Right cardiac atrium (tissue), 5 donors: ENCODE measurements around the gene UST. TPM values are rescaled to one million over a fixed set of nuclear protein-coding genes. Genes with fewer than 3 reads are reported as not detected.

Source experiments
- ATAC-seq, 2 donors: fragments of 200-7000 bp; cut with Tn5 transposase; one replicate each; pipeline versions ENCODE4 v1.8.0 to v1.9.1; 2020; ENCODE audit warnings: moderate library complexity in 2 of 2, mild to moderate bottlenecking in 1 of 2
- DNase-seq, 3 donors: peaks; one replicate each; pipeline ENCODE4 v3.0.0-alpha.2; 2020
- H3K27ac ChIP-seq: one replicate; pipeline ENCODE4 v1.5.1; 2013; ENCODE audit warnings: mild to moderate bottlenecking, low read length, control low read depth, moderate library complexity
- H3K27me3 ChIP-seq: one replicate; pipeline ENCODE4 v1.6.1; 2013; ENCODE audit not compliant: control insufficient read depth, insufficient read depth
- H3K4me1 ChIP-seq: one replicate; pipeline ENCODE4 v1.6.1; 2013; ENCODE audit warnings: low read length; ENCODE audit not compliant: control insufficient read depth, insufficient read depth
- H3K4me3 ChIP-seq: one replicate; pipeline ENCODE4 v1.5.1; 2013; ENCODE audit warnings: low read length, control low read depth
- H3K9me3 ChIP-seq: one replicate; pipeline ENCODE4 v1.6.1; 2013; ENCODE audit warnings: low read length; ENCODE audit not compliant: control insufficient read depth
- WGBS: extraction: QIAGEN DNeasy Blood & Tissue Kit; methylation state at CpG from one replicate; pipeline ENCODE4 v1.1.7; 2013; 5-methylcytosine and 5-hydroxymethylcytosine counted together
- intact Hi-C, 4 donors: fragments of 100-400 bp; cut with DNase I; formaldehyde crosslinking; loops; one replicate each; pipeline versions ENCODE4 v1.11.0 to v1.14.0; 2022 to 2023
- polyA plus RNA-seq: library from polyadenylated mRNA; stranded (reverse); fragments of 200-250 nt; gene quantifications from one replicate; pipeline ENCODE4 v1.2.3, GENCODE V29; 2013
- total RNA-seq, 4 donors: library from RNA; stranded (reverse); fragmentation: NEBNext Ultra II Directional; extraction: Animal tissue kit (Norgen Biotek cat#: 25700); gene quantifications; one replicate each; pipeline ENCODE4 v1.2.1, GENCODE V29; 2021
- donor health status: healthy with polysubstance abuse.
- donor health status: DM: no; HTN: yes; CAD: no.
- donor health status: DM: no; HTN: no; CAD: no.
- donor health status: DM: no; HTN: yes; CAD: no; lungs with severe emphysema.
- donor health status: DM: yes; HTN: yes; CAD: no.

Gene UST
- total and polyA plus RNA-seq, 5 donors: 4.4 to 5.9 (median 5.1) TPM

DNA sequence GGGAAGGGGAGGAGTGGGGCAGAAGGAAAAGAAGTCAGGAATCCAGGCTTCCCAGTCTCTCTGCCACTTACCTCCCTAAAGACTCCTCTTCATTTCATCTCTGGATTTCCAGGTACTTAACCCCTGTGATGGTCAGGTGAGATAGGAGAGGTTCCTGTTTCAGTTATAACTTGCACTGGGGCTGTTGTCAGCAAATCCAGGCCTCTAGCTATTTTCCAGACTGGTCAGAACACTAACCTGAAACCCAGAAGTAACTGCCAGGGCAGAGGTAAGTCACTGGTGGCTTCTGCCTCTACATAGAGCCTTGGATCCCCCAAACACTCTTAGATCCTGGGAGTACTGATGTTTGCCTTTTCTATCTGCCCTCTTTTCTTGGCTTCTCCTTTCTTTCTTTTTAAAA lies 337.2 kb downstream of the UST start:
- Histone ChIP-seq H3K27me3 (no peaks in the 10 kb centered on the region), H3K4me3 (no peak overlapping the region), H3K4me1 (peaks cover 7% of the 10 kb centered on the region), H3K27ac (no peak overlapping the region), H3K9me3 (no peaks in the 10 kb centered on the region)
- ATAC-seq (no peak), DNase-seq (no peak)
- intact Hi-C loops: loop anchor here (5.0 to 10.0 kb wide), 4 partner anchors 231 to 433 kb away; partner anchors contain the start of gene TAB2 (in 1 of the 4)

GRCh38 chr6:149084808-149085556 lies 338.2 kb downstream of the UST start:
- intact Hi-C loops: loop anchor here (5.0 to 10.0 kb wide), 4 partner anchors 230 to 432 kb away; partner anchors contain the start of gene TAB2 (in 1 of the 4)
- peaks cover 6% of the 10 kb centered on the region for H3K4me1 ChIP-seq
- DNase-seq: no peak
- H3K27ac ChIP-seq: no peak overlapping the region
- no peaks in the 10 kb centered on the region for H3K9me3 ChIP-seq
- H3K4me3 ChIP-seq: no peak overlapping the region
- no peaks in the 10 kb centered on the region for H3K27me3 ChIP-seq
- 89% methylated on average over 6 of the region's 6 CpGs for WGBS
- ATAC-seq: no peak

DNA sequence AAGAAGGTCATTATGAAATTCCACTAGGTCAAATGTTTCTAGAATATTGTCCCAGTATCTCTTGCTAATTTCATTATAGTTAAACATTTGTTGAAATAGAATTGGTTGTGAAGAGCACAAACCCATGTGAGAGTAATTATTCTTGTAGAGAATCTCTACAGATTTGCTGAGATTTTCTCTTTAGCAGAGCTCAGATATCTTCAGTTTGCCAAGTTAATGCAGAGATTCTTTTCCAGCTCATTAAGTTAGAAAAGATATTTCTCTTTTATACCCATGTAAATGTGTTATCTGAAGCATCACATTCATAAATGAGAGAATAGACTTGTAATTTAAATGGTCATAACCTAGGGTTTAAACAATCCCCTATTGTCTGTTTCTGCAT lies 338.7 kb downstream of the UST start:
- Histone ChIP-seq H3K27ac (no peak overlapping the region), H3K4me3 (no peak overlapping the region), H3K4me1 (peaks cover 2% of the 10 kb centered on the region), H3K27me3 (no peaks in the 10 kb centered on the region), H3K9me3 (no peaks in the 10 kb centered on the region)
- ATAC-seq (no peak), DNase-seq (no peak)
- intact Hi-C loops: loop anchor here in 1 of 4 donors (10.0 kb wide), 2 partner anchors 229 to 429 kb away; partner anchors contain the start of gene TAB2

DNA sequence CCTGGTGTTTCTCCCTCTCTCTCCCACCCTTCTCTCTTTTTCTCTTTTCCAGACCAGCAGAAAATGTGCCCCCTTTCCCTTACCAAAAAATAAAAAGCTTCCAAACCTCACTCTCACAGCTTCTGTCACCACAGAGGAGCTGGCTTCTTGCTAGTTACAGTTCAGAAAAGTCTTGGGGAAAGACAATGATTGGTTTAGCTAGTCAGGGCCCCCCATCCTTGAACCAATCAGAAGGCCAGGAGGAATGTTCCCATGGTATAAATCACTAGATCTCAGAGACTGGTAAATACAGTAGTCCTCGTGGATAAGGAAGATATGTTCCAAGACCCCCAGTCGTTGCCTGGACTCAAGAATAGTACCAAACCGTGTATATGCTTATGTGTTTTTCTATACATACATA lies 339.5 kb downstream of the UST start:
- ATAC-seq (no peak), DNase-seq (no peak)
- Histone ChIP-seq H3K4me1 (no peaks in the 10 kb centered on the region), H3K27me3 (no peaks in the 10 kb centered on the region), H3K27ac (no peak overlapping the region), H3K4me3 (no peak overlapping the region), H3K9me3 (no peaks in the 10 kb centered on the region)
- 79% methylated on average over 3 of the region's 3 CpGs for WGBS
- intact Hi-C loops: loop anchor here in 1 of 4 donors (10.0 kb wide), 2 partner anchors 228 to 428 kb away; partner anchors contain the start of gene TAB2

- Histone ChIP-seq H3K27ac (no peak overlapping the region), H3K27me3 (no peaks in the 10 kb centered on the region), H3K4me1 (no peaks in the 10 kb centered on the region), H3K9me3 (no peaks in the 10 kb centered on the region), H3K4me3 (no peak overlapping the region)
- intact Hi-C loops: loop anchor here in 1 of 4 donors (10.0 kb wide), 2 partner anchors 227 to 427 kb away; partner anchors contain the start of gene TAB2
- 91% methylated on average over 6 of the region's 6 CpGs for WGBS
- DNase-seq (no peak), ATAC-seq (no peak)
Measured at GRCh38 chr6:149087898-149088297, 341.1 kb downstream of the UST start.

DNA sequence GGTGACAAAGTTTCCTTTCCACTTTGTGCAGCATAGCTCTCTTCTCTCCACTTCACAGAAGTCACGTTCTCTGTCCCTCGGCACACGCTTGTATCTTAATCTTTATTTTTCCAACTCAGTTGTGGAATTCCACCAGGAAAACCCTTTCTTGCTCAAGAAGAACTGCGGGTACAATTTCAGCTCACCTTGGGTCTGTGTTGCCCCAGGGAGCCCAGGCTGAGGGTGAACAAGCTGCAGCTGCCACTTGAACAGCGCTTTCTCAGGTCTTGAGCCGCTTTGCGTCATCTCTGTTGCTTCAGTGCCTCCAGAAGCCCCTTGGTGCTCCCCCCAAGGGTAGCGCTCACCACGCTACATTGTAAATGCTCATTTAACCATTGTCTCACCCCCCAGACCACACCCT lies 341.5 kb downstream of the UST start:
- intact Hi-C loops: loop anchor here in 1 of 4 donors (10.0 kb wide), 2 partner anchors 226 to 426 kb away; partner anchors contain the start of gene TAB2
- H3K4me3 ChIP-seq: no peak overlapping the region
- DNase-seq: no peak
- no peaks in the 10 kb centered on the region for H3K4me1 ChIP-seq
- ATAC-seq: no peak
- no peaks in the 10 kb centered on the region for H3K27me3 ChIP-seq
- H3K9me3 ChIP-seq: no peaks in the 10 kb centered on the region
- no peak overlapping the region for H3K27ac ChIP-seq
- 91% methylated on average over 9 of the region's 9 CpGs for WGBS

DNA sequence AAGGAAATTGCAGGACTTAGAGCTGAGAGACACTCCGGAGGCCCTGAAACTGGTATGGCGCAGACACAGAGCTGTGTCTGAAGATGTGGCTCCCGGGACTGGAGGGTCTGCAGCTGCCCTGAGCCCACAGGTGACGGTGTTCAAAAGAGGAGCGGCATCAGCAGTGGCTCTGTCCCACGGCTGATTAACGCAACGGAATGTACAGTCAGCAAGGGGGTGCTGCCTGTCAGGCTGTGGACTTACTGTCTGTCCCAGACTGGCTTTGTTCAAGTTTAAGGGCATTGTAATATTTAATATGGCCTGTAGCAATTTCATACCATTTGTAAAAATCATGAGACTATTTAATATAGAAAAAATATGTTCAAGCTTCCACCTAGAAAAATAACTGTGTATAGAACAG lies 342.7 kb downstream of the UST start:
- H3K27ac ChIP-seq: no peak overlapping the region
- no peaks in the 10 kb centered on the region for H3K4me1 ChIP-seq
- intact Hi-C loops: loop anchor here in 1 of 4 donors (10.0 kb wide), 2 partner anchors 225 to 425 kb away; partner anchors contain the start of gene TAB2
- no peaks in the 10 kb centered on the region for H3K27me3 ChIP-seq
- WGBS: 66% methylated on average over 8 of the region's 8 CpGs
- DNase-seq (no peak), ATAC-seq (no peak)
- no peaks in the 10 kb centered on the region for H3K9me3 ChIP-seq
- H3K4me3 ChIP-seq: no peak overlapping the region

- ATAC-seq: no peak
- no peaks in the 10 kb centered on the region for H3K4me1 ChIP-seq
- no peaks in the 10 kb centered on the region for H3K27me3 ChIP-seq
- 78% methylated on average over 4 of the region's 4 CpGs for WGBS
- no peak overlapping the region for H3K27ac ChIP-seq
- no peaks in the 10 kb centered on the region for H3K9me3 ChIP-seq
- intact Hi-C loops: no loop called here
- H3K4me3 ChIP-seq: no peak overlapping the region
- no peak for DNase-seq
Measured at GRCh38 chr6:149090937-149091336, 344.1 kb downstream of the UST start.

- Histone ChIP-seq H3K27ac (no peak overlapping the region), H3K4me1 (no peaks in the 10 kb centered on the region), H3K9me3 (no peaks in the 10 kb centered on the region), H3K27me3 (no peaks in the 10 kb centered on the region), H3K4me3 (no peak overlapping the region)
- intact Hi-C loops: no loop called here
- DNase-seq (no peak), ATAC-seq (no peak)
- 59% methylated on average over 3 of the region's 3 CpGs for WGBS
Measured at GRCh38 chr6:149093643-149094042, 346.8 kb downstream of the UST start.

- no peak for ATAC-seq
- DNase-seq: no peak
- 66% methylated on average over 3 of the region's 3 CpGs for WGBS
- H3K9me3 ChIP-seq: no peaks in the 10 kb centered on the region
- no peak overlapping the region for H3K27ac ChIP-seq
- H3K4me3 ChIP-seq: no peak overlapping the region
- H3K27me3 ChIP-seq: no peaks in the 10 kb centered on the region
- intact Hi-C loops: no loop called here
- H3K4me1 ChIP-seq: no peaks in the 10 kb centered on the region
Measured at GRCh38 chr6:149094156-149094555, 347.3 kb downstream of the UST start.

DNA sequence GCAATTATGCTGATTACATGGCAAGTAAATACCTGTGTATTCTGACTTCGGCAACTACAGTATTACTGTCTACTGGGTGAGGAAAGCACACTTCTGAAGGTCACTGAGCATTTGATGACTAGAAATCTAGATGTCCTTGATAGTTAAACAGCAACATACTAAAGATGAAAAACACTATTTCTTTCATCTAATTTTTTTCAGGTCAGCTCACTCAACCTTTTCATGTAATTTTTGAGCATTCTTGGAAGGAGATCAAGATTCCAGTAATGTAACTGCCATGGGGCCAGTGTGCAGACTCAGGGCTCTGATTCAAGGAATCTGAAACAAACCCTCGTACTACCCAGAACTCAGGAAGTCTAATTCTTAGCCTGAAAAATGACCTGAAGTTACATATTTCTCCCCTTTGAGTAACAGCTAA lies 348.1 kb downstream of the UST start:
- Histone ChIP-seq H3K4me3 (no peak overlapping the region), H3K9me3 (no peaks in the 10 kb centered on the region), H3K4me1 (no peaks in the 10 kb centered on the region), H3K27ac (no peak overlapping the region), H3K27me3 (no peaks in the 10 kb centered on the region)
- DNase-seq: no peak
- ATAC-seq: no peak
- intact Hi-C loops: no loop called here
- 56% methylated on average over 2 of the region's 2 CpGs for WGBS
